Upper lobe of left lung (tissue), 6 donors: ENCODE measurements around the gene MYRF. TPM values are rescaled to one million over a fixed set of nuclear protein-coding genes. Genes with fewer than 3 reads are reported as not detected.

Experiments
- ATAC-seq, 2 donors: fragments of 200-7000 bp; cut with Tn5 transposase; one replicate each; pipeline ENCODE4 v1.9.1; 2022; ENCODE audit warnings: mild to moderate bottlenecking in 2 of 2, moderate library complexity in 2 of 2; ENCODE audit not compliant: low FRiP score in 2 of 2
- DNase-seq, 2 donors: peaks; one replicate each; pipeline ENCODE4 v3.0.0-alpha.2; 2019 to 2020
- H3K27ac ChIP-seq, 4 donors: fragments of 200-600 bp; sonication (generic); one replicate each; pipeline ENCODE4 v1.5.1; 2016 to 2019
- H3K27me3 ChIP-seq, 4 donors: fragments of 200-600 bp; sonication (generic); one replicate each; pipeline ENCODE4 v1.5.1; 2017 to 2019
- H3K36me3 ChIP-seq, 4 donors: fragments of 200-600 bp; sonication (generic); one replicate each; pipeline ENCODE4 v1.5.1; 2016 to 2019
- H3K4me1 ChIP-seq, 4 donors: fragments of 200-600 bp; sonication (generic); one replicate each; pipeline ENCODE4 v1.5.1; 2018 to 2019
- H3K4me3 ChIP-seq, 4 donors: fragments of 200-600 bp; sonication (generic); one replicate each; pipeline ENCODE4 v1.5.1; 2017 to 2019; ENCODE audit warnings: mild to moderate bottlenecking in 2 of 4, moderate library complexity in 1 of 4
- H3K9me3 ChIP-seq, 4 donors: fragments of 200-600 bp; sonication (generic); one replicate each; pipeline ENCODE4 v1.5.1; 2018 to 2019
- CTCF ChIP-seq, 6 experiments: fragments of 450-650 bp in 4 of 6; fragments of 200-600 bp in 2 of 6; sonication (generic) in 2 of 6; IDR thresholded peaks; one replicate each; pipeline ENCODE4 v1.5.1; 2016 to 2019; ENCODE audit warnings: antibody characterized with exemption in 6 of 6
- EP300 ChIP-seq, 4 donors: sonication (generic); formaldehyde crosslinking; IDR thresholded peaks; one replicate each; pipeline ENCODE4 v1.5.1; 2017; ENCODE audit warnings: antibody characterized with exemption in 4 of 4, control low read depth in 2 of 4
- POLR2A ChIP-seq, 4 donors: fragments of 450-650 bp; IDR thresholded peaks; one replicate each; pipeline ENCODE4 v1.5.1; 2016 to 2017; ENCODE audit warnings: antibody characterized with exemption in 4 of 4, mild to moderate bottlenecking in 2 of 4
- POLR2AphosphoS5 ChIP-seq, 2 donors: sonication (generic); formaldehyde crosslinking; IDR thresholded peaks; one replicate each; pipeline ENCODE4 v1.5.1; 2017; ENCODE audit warnings: antibody characterized with exemption in 2 of 2
- WGBS, 2 donors: methylation state at CpG; one replicate each; pipeline ENCODE4 v1.1.5; 2017 to 2018; 5-methylcytosine and 5-hydroxymethylcytosine counted together
- total RNA-seq, 6 donors: library from RNA; depleted of rRNA in 4 of 6; stranded (reverse); fragments of >200 nt in 4 of 6; gene quantifications; one replicate each; pipeline versions ENCODE4 v1.1.0 to v1.2.1, GENCODE V29; 2016 to 2021
- donor health status: DM: no; HTN: no; CAD: no; lungs with moderate emphysema.
- donor health status: DM: no; HTN: yes; CAD: no; lungs with severe emphysema.

MYRF gene
- total RNA-seq, 6 donors from 2014 or later, result 32.5 to 147 (median 50.7) TPM

GRCh38 chr11:61735391-61735790 lies 17.0 kb upstream of the MYRF start:
- Histone ChIP-seq H3K9me3 (no peaks in the 10 kb centered on the region), H3K4me1 (peaks cover 0 to 6% (median 4%) of the 10 kb centered on the region in 4 donors), H3K27ac (no peak overlapping the region), H3K4me3 (no peak overlapping the region), H3K27me3 (no peaks in the 10 kb centered on the region), H3K36me3 (peaks cover 0 to 38% (median 4%) of the 10 kb centered on the region in 4 donors)
- ATAC-seq (no peak), DNase-seq (no peak)
- no peak for TF ChIP-seq POLR2A (IDR thresholded peaks at IDR 0.05)
- no peak for TF ChIP-seq EP300 (IDR thresholded peaks at IDR 0.05)
- no peak for TF ChIP-seq CTCF (IDR thresholded peaks at IDR 0.05)
- no peak for TF ChIP-seq POLR2AphosphoS5 (IDR thresholded peaks at IDR 0.05)
- 85 to 91% methylated on average over 10 to 17 of the region's 17 CpGs for WGBS, 2 donors

- TF ChIP-seq CTCF (IDR thresholded peaks at IDR 0.05) (no peak), EP300 (IDR thresholded peaks at IDR 0.05) (no peak), POLR2AphosphoS5 (IDR thresholded peaks at IDR 0.05) (no peak), POLR2A (IDR thresholded peaks at IDR 0.05) (no peak)
- Histone ChIP-seq H3K4me1 (peaks cover 0 to 6% (median 4%) of the 10 kb centered on the region in 4 donors), H3K36me3 (peaks cover 0 to 45% (median 4%) of the 10 kb centered on the region in 4 donors), H3K27ac (no peak overlapping the region), H3K4me3 (no peak overlapping the region), H3K9me3 (no peaks in the 10 kb centered on the region), H3K27me3 (no peaks in the 10 kb centered on the region)
- no peak for ATAC-seq
- WGBS, 2 donors, result 84 to 90% methylated on average over 4 to 5 of the region's 5 CpGs
- no peak for DNase-seq
Measured at GRCh38 chr11:61736310-61736709, 16.1 kb upstream of the MYRF start.

- no peak overlapping the region for H3K4me3 ChIP-seq
- WGBS, 2 donors, result 79 to 98% methylated on average over 8 to 12 of the region's 12 CpGs
- peaks cover 0 to 49% (median 4%) of the 10 kb centered on the region in 4 donors for H3K36me3 ChIP-seq
- DNase-seq (no peak), ATAC-seq (no peak)
- no peaks in the 10 kb centered on the region for H3K27me3 ChIP-seq
- TF ChIP-seq POLR2AphosphoS5 (IDR thresholded peaks at IDR 0.05) (no peak), POLR2A (IDR thresholded peaks at IDR 0.05) (no peak)
- no peak overlapping the region for H3K27ac ChIP-seq
- peaks cover 0 to 1% (median under 1%) of the 10 kb centered on the region in 4 donors for H3K4me1 ChIP-seq
- H3K9me3 ChIP-seq, result no peaks in the 10 kb centered on the region
Measured at GRCh38 chr11:61737131-61737530, 15.3 kb upstream of the MYRF start.

GRCh38 chr11:61737636-61738386 lies 14.6 kb upstream of the MYRF start:
- Histone ChIP-seq H3K4me1 (peaks cover 0 to 7% (median 4%) of the 10 kb centered on the region in 4 donors), H3K36me3 (peaks cover 0 to 52% (median 4%) of the 10 kb centered on the region in 4 donors), H3K9me3 (no peaks in the 10 kb centered on the region), H3K27ac (no peak overlapping the region), H3K4me3 (no peak overlapping the region), H3K27me3 (no peaks in the 10 kb centered on the region)
- 81 to 88% methylated on average over 20 to 23 of the region's 23 CpGs for WGBS, 2 donors
- DNase-seq (no peak), ATAC-seq (no peak)
- TF ChIP-seq POLR2AphosphoS5 (IDR thresholded peaks at IDR 0.05), result no peak
- no peak for TF ChIP-seq CTCF (IDR thresholded peaks at IDR 0.05)
- TF ChIP-seq POLR2A (IDR thresholded peaks at IDR 0.05), result no peak
- TF ChIP-seq EP300 (IDR thresholded peaks at IDR 0.05), result no peak

GRCh38 chr11:61738776-61739175 lies 13.7 kb upstream of the MYRF start:
- ATAC-seq (no peak), DNase-seq (peak in 1 of 2 donors; percentile 51)
- no peak for TF ChIP-seq POLR2AphosphoS5 (IDR thresholded peaks at IDR 0.05)
- no peak for TF ChIP-seq EP300 (IDR thresholded peaks at IDR 0.05)
- no peak for TF ChIP-seq CTCF (IDR thresholded peaks at IDR 0.05)
- TF ChIP-seq POLR2A (IDR thresholded peaks at IDR 0.05), result no peak
- no peak overlapping the region for H3K27ac ChIP-seq
- H3K4me1 ChIP-seq, result peaks cover 0 to 7% (median 4%) of the 10 kb centered on the region in 4 donors
- WGBS, 2 donors, result 80 to 94% methylated on average over 2 to 3 of the region's 7 CpGs
- H3K36me3 ChIP-seq, result peaks cover 0 to 53% (median 5%) of the 10 kb centered on the region in 4 donors
- H3K4me3 ChIP-seq, result no peak overlapping the region
- no peaks in the 10 kb centered on the region for H3K9me3 ChIP-seq
- no peaks in the 10 kb centered on the region for H3K27me3 ChIP-seq
